ENCODE measurements around the gene EVI5.

Gene EVI5

GRCh38 chr1:92479587-92479986 lies 305.3 kb downstream of the EVI5 start:
- H3K27ac ChIP-seq, result peak overlapping the region; percentile 65
- no peaks in the 10 kb centered on the region for H3K27me3 ChIP-seq
- H3K9me3 ChIP-seq, result no peaks in the 10 kb centered on the region
- no peak for TF ChIP-seq CTCF (IDR thresholded peaks at IDR 0.05)
- H3K4me1 ChIP-seq (ENCODE audit: control insufficient read depth in 1 of 2, insufficient read depth in 1 of 2, low read depth in 1 of 2, low read length in 1 of 2), result peaks cover 41 to 62% of the 10 kb centered on the region in 2 experiments
- no peak overlapping the region for H3K4me3 ChIP-seq (ENCODE audit: low read depth in 1 of 2, low read length in 1 of 2)
- no peaks in the 10 kb centered on the region for H3K36me3 ChIP-seq

DNA sequence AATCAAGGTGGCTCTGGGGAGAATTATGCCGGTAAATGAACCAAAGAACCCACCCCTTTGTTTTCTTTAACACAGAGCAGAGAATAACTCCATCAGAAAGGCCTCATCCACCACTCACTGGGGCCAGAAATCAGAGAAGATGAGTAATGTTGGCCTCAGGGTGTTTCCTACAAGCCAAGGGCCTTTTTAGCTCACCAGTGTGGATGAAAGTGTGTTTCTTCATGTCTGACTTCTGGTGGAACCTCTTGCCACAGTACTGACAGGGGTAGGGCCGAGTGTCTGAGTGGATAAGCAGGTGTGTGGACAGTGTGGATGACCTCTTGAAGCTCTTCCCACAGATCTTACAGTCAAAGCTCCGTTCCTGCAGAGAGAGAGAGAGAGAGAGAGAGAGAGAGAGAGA lies 306.5 kb downstream of the EVI5 start:
- no peaks in the 10 kb centered on the region for H3K36me3 ChIP-seq
- H3K4me1 ChIP-seq (ENCODE audit: control insufficient read depth in 1 of 2, insufficient read depth in 1 of 2, low read depth in 1 of 2, low read length in 1 of 2), result peaks cover 44 to 54% of the 10 kb centered on the region in 2 experiments
- TF ChIP-seq CTCF (IDR thresholded peaks at IDR 0.05), result no peak
- peak overlapping the region; percentile 65 for H3K27ac ChIP-seq
- no peaks in the 10 kb centered on the region for H3K9me3 ChIP-seq
- no peaks in the 10 kb centered on the region for H3K27me3 ChIP-seq
- no peak overlapping the region for H3K4me3 ChIP-seq (ENCODE audit: low read depth in 1 of 2, low read length in 1 of 2)

DNA sequence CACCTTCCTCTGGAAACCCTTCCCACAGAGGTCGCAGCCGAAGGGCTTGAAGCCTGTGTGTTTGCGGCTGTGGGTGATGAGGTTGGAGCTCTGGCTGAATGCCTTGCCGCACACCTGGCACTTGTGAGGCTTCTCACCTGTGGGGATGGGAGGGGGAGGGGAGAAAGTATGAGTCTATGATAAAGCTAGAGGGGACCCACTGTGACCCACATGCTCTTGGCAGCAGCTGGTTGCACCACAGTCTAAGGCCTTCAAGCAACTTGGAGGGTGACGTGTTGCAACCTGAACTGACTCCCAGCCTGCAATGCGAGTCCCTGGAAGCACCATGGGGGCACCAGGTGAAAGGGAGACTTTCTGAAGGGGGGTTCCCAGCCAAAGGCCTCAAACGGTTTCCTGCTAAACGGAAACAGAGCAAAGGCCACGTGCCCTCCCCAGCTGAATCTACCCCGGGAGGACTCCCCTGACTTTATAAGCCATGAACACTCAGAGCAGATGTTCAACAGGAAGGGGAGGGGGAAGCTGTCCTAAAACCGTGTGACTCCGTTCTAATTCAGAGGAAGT lies 308.8 kb downstream of the EVI5 start:
- no peaks in the 10 kb centered on the region for H3K36me3 ChIP-seq
- H3K27me3 ChIP-seq, result no peaks in the 10 kb centered on the region
- peak overlapping the region; percentile 6 to 30 for H3K4me3 ChIP-seq (ENCODE audit: low read depth in 1 of 2, low read length in 1 of 2)
- H3K27ac ChIP-seq, result peak overlapping the region; percentile 65
- no peak for TF ChIP-seq CTCF (IDR thresholded peaks at IDR 0.05)
- peaks cover 35 to 37% of the 10 kb centered on the region in 2 experiments for H3K4me1 ChIP-seq (ENCODE audit: control insufficient read depth in 1 of 2, insufficient read depth in 1 of 2, low read depth in 1 of 2, low read length in 1 of 2)
- no peaks in the 10 kb centered on the region for H3K9me3 ChIP-seq

- H3K27ac ChIP-seq, result peak overlapping the region; percentile 65
- peaks cover 35 to 37% of the 10 kb centered on the region in 2 experiments for H3K4me1 ChIP-seq (ENCODE audit: control insufficient read depth in 1 of 2, insufficient read depth in 1 of 2, low read depth in 1 of 2, low read length in 1 of 2)
- H3K4me3 ChIP-seq (ENCODE audit: low read depth in 1 of 2, low read length in 1 of 2), result no peak overlapping the region
- no peaks in the 10 kb centered on the region for H3K36me3 ChIP-seq
- no peaks in the 10 kb centered on the region for H3K27me3 ChIP-seq
- no peaks in the 10 kb centered on the region for H3K9me3 ChIP-seq
- no peak for TF ChIP-seq CTCF (IDR thresholded peaks at IDR 0.05)
These were observed 309.9 kb downstream of the EVI5 start for GRCh38 chr1:92475029-92475428.

GRCh38 chr1:92473781-92474495 lies 311.0 kb downstream of the EVI5 start:
- H3K27ac ChIP-seq, result peak overlapping the region; percentile 65
- H3K4me3 ChIP-seq (ENCODE audit: low read depth in 1 of 2, low read length in 1 of 2), result no peak overlapping the region
- H3K9me3 ChIP-seq, result no peaks in the 10 kb centered on the region
- H3K27me3 ChIP-seq, result no peaks in the 10 kb centered on the region
- H3K4me1 ChIP-seq (ENCODE audit: control insufficient read depth in 1 of 2, insufficient read depth in 1 of 2, low read depth in 1 of 2, low read length in 1 of 2), result peaks cover 24 to 37% of the 10 kb centered on the region in 2 experiments
- TF ChIP-seq CTCF (IDR thresholded peaks at IDR 0.05), result no peak
- H3K36me3 ChIP-seq, result no peaks in the 10 kb centered on the region

Measured in neutrophil (primary cell).